ENCODE measurements around the gene STYK1. TPM values are rescaled to one million over a fixed set of nuclear protein-coding genes. Genes with fewer than 3 reads are reported as not detected.

STYK1 gene
- total RNA-seq, 1 donor from 2014 or later = 0.79 TPM

DNA sequence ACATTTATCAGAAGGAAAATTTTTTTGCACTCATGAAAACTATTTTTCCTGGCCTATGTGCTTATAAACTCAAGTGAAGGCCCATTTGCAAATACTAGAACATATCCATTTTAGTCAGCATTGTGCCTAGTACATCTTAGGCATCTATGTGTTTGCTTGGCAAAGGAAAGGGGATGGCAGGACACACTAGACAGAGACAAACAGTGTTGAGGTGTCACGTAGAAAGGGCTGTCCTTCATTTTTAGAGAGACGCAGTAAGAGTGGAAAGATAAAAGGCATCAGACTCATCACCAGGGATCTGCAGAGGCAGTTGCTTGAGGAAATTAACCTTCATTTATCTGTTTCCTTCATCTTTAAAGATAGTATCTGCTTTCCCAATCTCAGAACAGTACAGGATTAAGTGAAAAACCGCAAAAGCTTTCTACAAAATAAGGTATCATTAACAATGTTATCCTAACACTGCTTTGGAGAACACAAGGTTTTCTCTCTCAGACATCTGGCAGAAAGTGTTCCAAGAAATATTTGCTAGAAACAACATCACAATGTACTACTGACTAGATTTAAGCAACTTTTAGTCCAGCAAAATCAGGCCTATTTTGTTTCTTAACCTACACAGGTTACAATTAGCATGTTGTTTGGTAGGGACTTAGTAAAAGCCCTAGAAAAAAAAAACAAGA is 47.3 kb upstream of the STYK1 start:
- Mint-ChIP-seq H3K36me3 (ENCODE audit: insufficient read depth) (peaks cover 4% of the 10 kb centered on the region), H3K4me1 (ENCODE audit: low read depth) (peaks cover 40% of the 10 kb centered on the region), H3K9me3 (ENCODE audit: low read depth) (no peaks in the 10 kb centered on the region), H3K27me3 (peaks cover 15% of the 10 kb centered on the region), H3K4me3 (ENCODE audit: low read depth) (peak overlapping the region; percentile 92), H3K27ac (peak overlapping the region; percentile 86)
- DNase-seq (ENCODE audit: low spot score, unreplicated experiment) = no peak
- TF ChIP-seq CTCF (IDR thresholded peaks at IDR 0.05; ENCODE audit: unreplicated experiment) = no peak

GRCh38 chr12:10719482-10719881 is 45.6 kb upstream of the STYK1 start:
- no peak for DNase-seq (ENCODE audit: low spot score, unreplicated experiment)
- Mint-ChIP-seq H3K36me3 (ENCODE audit: insufficient read depth) (peaks cover 12% of the 10 kb centered on the region), H3K9me3 (ENCODE audit: low read depth) (no peaks in the 10 kb centered on the region), H3K4me1 (ENCODE audit: low read depth) (peaks cover 40% of the 10 kb centered on the region), H3K27ac (no peak overlapping the region), H3K4me3 (ENCODE audit: low read depth) (no peak overlapping the region), H3K27me3 (peaks cover 4% of the 10 kb centered on the region)
- no peak for TF ChIP-seq CTCF (IDR thresholded peaks at IDR 0.05; ENCODE audit: unreplicated experiment)

GRCh38 chr12:10718279-10718821 is 44.5 kb upstream of the STYK1 start:
- no peak for DNase-seq (ENCODE audit: low spot score, unreplicated experiment)
- Mint-ChIP-seq H3K27me3 (no peaks in the 10 kb centered on the region), H3K27ac (peak overlapping the region; percentile 14), H3K4me3 (ENCODE audit: low read depth) (no peak overlapping the region), H3K9me3 (ENCODE audit: low read depth) (no peaks in the 10 kb centered on the region), H3K36me3 (ENCODE audit: insufficient read depth) (peaks cover 17% of the 10 kb centered on the region), H3K4me1 (ENCODE audit: low read depth) (peaks cover 29% of the 10 kb centered on the region)
- no peak for TF ChIP-seq CTCF (IDR thresholded peaks at IDR 0.05; ENCODE audit: unreplicated experiment)

- DNase-seq (ENCODE audit: low spot score, unreplicated experiment) = no peak
- peaks cover 25% of the 10 kb centered on the region for H3K36me3 Mint-ChIP-seq (ENCODE audit: insufficient read depth)
- peak overlapping the region; percentile 45 for H3K27ac Mint-ChIP-seq
- no peak for TF ChIP-seq CTCF (IDR thresholded peaks at IDR 0.05; ENCODE audit: unreplicated experiment)
- H3K9me3 Mint-ChIP-seq (ENCODE audit: low read depth) = no peaks in the 10 kb centered on the region
- H3K27me3 Mint-ChIP-seq = no peaks in the 10 kb centered on the region
- H3K4me1 Mint-ChIP-seq (ENCODE audit: low read depth) = peaks cover 29% of the 10 kb centered on the region
- no peak overlapping the region for H3K4me3 Mint-ChIP-seq (ENCODE audit: low read depth)
These were observed 43.6 kb upstream of the STYK1 start for GRCh38 chr12:10717410-10717809.

DNA sequence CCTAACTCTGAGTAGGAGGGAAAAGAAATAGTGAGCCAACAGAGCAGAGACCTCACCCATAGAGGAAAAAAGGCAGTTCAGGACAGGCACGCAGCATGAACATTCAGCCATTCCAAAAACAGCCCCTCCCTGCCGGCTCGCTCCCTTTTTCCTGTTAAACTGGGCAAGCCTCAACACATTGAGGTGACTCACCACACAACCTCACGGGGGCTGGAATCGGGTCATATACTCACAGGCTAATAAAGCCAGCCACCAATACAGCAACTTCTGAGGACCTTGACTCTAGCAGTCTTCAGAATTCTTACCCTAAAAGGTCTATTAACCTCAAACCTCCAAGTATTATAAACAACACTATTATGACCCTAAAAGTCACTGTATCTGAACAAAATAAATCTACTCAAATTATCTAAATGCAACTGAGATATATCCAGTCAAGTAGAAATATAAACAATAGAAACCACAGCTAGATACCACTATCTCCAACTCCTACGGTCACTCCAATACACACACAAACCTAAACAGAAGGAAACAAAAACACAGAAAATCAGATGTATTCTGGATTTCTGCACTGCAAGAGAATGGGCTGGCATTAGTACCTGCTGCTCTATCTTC is 43.0 kb upstream of the STYK1 start:
- H3K4me3 Mint-ChIP-seq (ENCODE audit: low read depth) = no peak overlapping the region
- no peak for DNase-seq (ENCODE audit: low spot score, unreplicated experiment)
- peaks cover 28% of the 10 kb centered on the region for H3K36me3 Mint-ChIP-seq (ENCODE audit: insufficient read depth)
- no peaks in the 10 kb centered on the region for H3K27me3 Mint-ChIP-seq
- no peak for TF ChIP-seq CTCF (IDR thresholded peaks at IDR 0.05; ENCODE audit: unreplicated experiment)
- no peaks in the 10 kb centered on the region for H3K9me3 Mint-ChIP-seq (ENCODE audit: low read depth)
- peak overlapping the region; percentile 45 for H3K27ac Mint-ChIP-seq
- peaks cover 25% of the 10 kb centered on the region for H3K4me1 Mint-ChIP-seq (ENCODE audit: low read depth)
